Thymus (tissue), 11 donors: ENCODE measurements around the gene GLP2R. TPM values are rescaled to one million over a fixed set of nuclear protein-coding genes. Genes with fewer than 3 reads are reported as not detected.

Source experiments
- DNase-seq, 9 donors: peaks; one replicate each; pipeline ENCODE4 v3.0.0-alpha.2; 2013; ENCODE audit warnings: low spot score in 9 of 9, low read depth in 6 of 9, missing footprints in 1 of 9
- H3K27ac ChIP-seq, 2 donors: one replicate each; pipeline ENCODE4 v1.5.1; 2013; ENCODE audit warnings: control low read depth in 1 of 2, low read depth in 1 of 2, low read length in 1 of 2, mild to moderate bottlenecking in 1 of 2, moderate library complexity in 1 of 2
- H3K27me3 ChIP-seq, 2 donors: one replicate each; pipeline ENCODE4 v1.5.1; 2013; ENCODE audit warnings: low read length in 1 of 2; ENCODE audit not compliant: control insufficient read depth in 2 of 2, insufficient read depth in 1 of 2
- H3K36me3 ChIP-seq, 2 donors: one replicate each; pipeline ENCODE4 v1.5.1; 2013; ENCODE audit warnings: low read length in 1 of 2, mild to moderate bottlenecking in 1 of 2, moderate library complexity in 1 of 2; ENCODE audit not compliant: control insufficient read depth in 2 of 2, insufficient read depth in 2 of 2
- H3K4me1 ChIP-seq, 2 donors: one replicate each; pipeline ENCODE4 v1.5.1; 2013; ENCODE audit warnings: low read length in 2 of 2; ENCODE audit not compliant: control insufficient read depth in 2 of 2, insufficient read depth in 2 of 2
- H3K4me3 ChIP-seq, 2 donors: one replicate each; pipeline ENCODE4 v1.5.1; 2013; ENCODE audit warnings: low read length in 2 of 2, control low read depth in 1 of 2, mild to moderate bottlenecking in 1 of 2
- H3K9me3 ChIP-seq, 2 donors: one replicate each; pipeline ENCODE4 v1.5.1; 2013; ENCODE audit warnings: low read length in 1 of 2, mild to moderate bottlenecking in 1 of 2; ENCODE audit not compliant: control insufficient read depth in 2 of 2, insufficient read depth in 1 of 2
- WGBS: extraction: QIAGEN DNeasy Blood & Tissue Kit; methylation state at CpG from one replicate; pipeline ENCODE4 v1.1.7; 2013; 5-methylcytosine and 5-hydroxymethylcytosine counted together
- polyA plus RNA-seq: library from polyadenylated mRNA; stranded (reverse); fragments of 200-250 nt; gene quantifications from one replicate; pipeline ENCODE4 v1.2.3, GENCODE V29; 2013
- total RNA-seq: library from RNA; stranded (reverse); fragments of 120-200 nt; gene quantifications from one replicate; pipeline ENCODE4 v1.2.4, GENCODE V29; 2013
- donor health status: healthy.

The GLP2R gene
- total and polyA plus RNA-seq, 2 donors = 0.05 to 0.09 TPM

GRCh38 chr17:9839433-9839832 is 13.7 kb downstream of the GLP2R start:
- Histone ChIP-seq H3K36me3 (no peaks in the 10 kb centered on the region), H3K4me3 (no peak overlapping the region), H3K27me3 (no peaks in the 10 kb centered on the region), H3K27ac (no peak overlapping the region), H3K4me1 (no peaks in the 10 kb centered on the region), H3K9me3 (no peaks in the 10 kb centered on the region)
- WGBS = 64% methylated on average over 4 of the region's 4 CpGs
- no peak for DNase-seq

GRCh38 chr17:9842057-9842758 is 16.5 kb downstream of the GLP2R start:
- Histone ChIP-seq H3K9me3 (no peaks in the 10 kb centered on the region), H3K36me3 (no peaks in the 10 kb centered on the region), H3K4me3 (no peak overlapping the region), H3K27me3 (no peaks in the 10 kb centered on the region), H3K27ac (no peak overlapping the region), H3K4me1 (no peaks in the 10 kb centered on the region)
- WGBS = 81% methylated on average over 14 of the region's 14 CpGs
- DNase-seq = no peak

- Histone ChIP-seq H3K36me3 (no peaks in the 10 kb centered on the region), H3K27me3 (no peaks in the 10 kb centered on the region), H3K27ac (no peak overlapping the region), H3K9me3 (no peaks in the 10 kb centered on the region), H3K4me1 (no peaks in the 10 kb centered on the region), H3K4me3 (no peak overlapping the region)
- WGBS = 91% methylated on average over 14 of the region's 14 CpGs
- no peak for DNase-seq
These were observed 17.7 kb downstream of the GLP2R start for GRCh38 chr17:9843152-9844010.

- Histone ChIP-seq H3K27ac (no peak overlapping the region), H3K27me3 (no peaks in the 10 kb centered on the region), H3K9me3 (no peaks in the 10 kb centered on the region), H3K4me3 (no peak overlapping the region), H3K36me3 (no peaks in the 10 kb centered on the region), H3K4me1 (no peaks in the 10 kb centered on the region)
- DNase-seq = no peak
- 93% methylated on average over 8 of the region's 8 CpGs for WGBS
These were observed 18.4 kb downstream of the GLP2R start for GRCh38 chr17:9844153-9844552.

- H3K27ac ChIP-seq = no peak overlapping the region
- no peaks in the 10 kb centered on the region for H3K36me3 ChIP-seq
- no peaks in the 10 kb centered on the region for H3K4me1 ChIP-seq
- no peaks in the 10 kb centered on the region for H3K27me3 ChIP-seq
- 96% methylated on average over 4 of the region's 4 CpGs for WGBS
- H3K4me3 ChIP-seq = no peak overlapping the region
- DNase-seq = no peak
- no peaks in the 10 kb centered on the region for H3K9me3 ChIP-seq
These were observed 19.6 kb downstream of the GLP2R start for GRCh38 chr17:9845306-9845705.

GRCh38 chr17:9850151-9850550 is 24.4 kb downstream of the GLP2R start:
- H3K36me3 ChIP-seq = no peaks in the 10 kb centered on the region
- H3K9me3 ChIP-seq = no peaks in the 10 kb centered on the region
- no peaks in the 10 kb centered on the region for H3K27me3 ChIP-seq
- no peak overlapping the region for H3K4me3 ChIP-seq
- WGBS = 93% methylated on average over 5 of the region's 5 CpGs
- no peak overlapping the region for H3K27ac ChIP-seq
- H3K4me1 ChIP-seq = no peaks in the 10 kb centered on the region
- DNase-seq = no peak

GRCh38 chr17:9854255-9854654 is 28.5 kb downstream of the GLP2R start:
- no peaks in the 10 kb centered on the region for H3K27me3 ChIP-seq
- 88% methylated on average over 5 of the region's 5 CpGs for WGBS
- no peak overlapping the region for H3K27ac ChIP-seq
- H3K36me3 ChIP-seq = no peaks in the 10 kb centered on the region
- DNase-seq = no peak
- no peaks in the 10 kb centered on the region for H3K4me1 ChIP-seq
- no peak overlapping the region for H3K4me3 ChIP-seq
- H3K9me3 ChIP-seq = no peaks in the 10 kb centered on the region

- H3K27ac ChIP-seq = no peak overlapping the region
- WGBS = 85% methylated on average over 4 of the region's 4 CpGs
- H3K36me3 ChIP-seq = no peaks in the 10 kb centered on the region
- no peaks in the 10 kb centered on the region for H3K9me3 ChIP-seq
- no peaks in the 10 kb centered on the region for H3K27me3 ChIP-seq
- H3K4me3 ChIP-seq = no peak overlapping the region
- DNase-seq = no peak
- H3K4me1 ChIP-seq = no peaks in the 10 kb centered on the region
These were observed 29.3 kb downstream of the GLP2R start for GRCh38 chr17:9855036-9855435.

- Histone ChIP-seq H3K36me3 (no peaks in the 10 kb centered on the region), H3K9me3 (no peaks in the 10 kb centered on the region), H3K27me3 (no peaks in the 10 kb centered on the region), H3K4me1 (no peaks in the 10 kb centered on the region), H3K4me3 (no peak overlapping the region), H3K27ac (no peak overlapping the region)
- WGBS = 93% methylated on average over 5 of the region's 5 CpGs
- no peak for DNase-seq
These were observed 34.1 kb downstream of the GLP2R start for GRCh38 chr17:9859781-9860180.
